Keratinocyte (primary cell): Measurements from ENCODE around the gene KCNJ16. TPM values are rescaled to one million over a fixed set of nuclear protein-coding genes. Genes with fewer than 3 reads are reported as not detected.

Source experiments
- DNase-seq: peaks from one replicate; pipeline ENCODE4 v3.0.0-alpha.2; 2011; ENCODE audit warnings: low read depth, missing footprints, low spot score
- FAIRE-seq: peaks from 2 replicates; lab custom pipeline; 2011; peaks lifted over from hg19 to GRCh38; lab: Jason Lieb, UNC
- H2AFZ ChIP-seq: 2 replicates; pipeline ENCODE4 v1.6.0; 2012; ENCODE audit warnings: low read length, control low read depth, inconsistent platforms; ENCODE audit not compliant: control insufficient read depth
- H3K27ac ChIP-seq: 2 replicates; pipeline ENCODE4 v1.5.1; 2011; ENCODE audit warnings: low read length; ENCODE audit not compliant: control insufficient read depth, insufficient read depth
- H3K27me3 ChIP-seq: 3 replicates; pipeline ENCODE4 v1.6.0; 2011; ENCODE audit warnings: low read length; ENCODE audit not compliant: control insufficient read depth, insufficient read depth; ENCODE audit errors: extremely low read depth
- H3K36me3 ChIP-seq, 2 experiments: 2 replicates in 1 of 2; 3 replicates in 1 of 2; pipeline ENCODE4 v1.5.1; 2011; ENCODE audit warnings: low read length in 2 of 2, mild to moderate bottlenecking in 1 of 2; ENCODE audit not compliant: control insufficient read depth in 2 of 2, insufficient read depth in 2 of 2; ENCODE audit errors: extremely low read depth in 1 of 2
- H3K4me1 ChIP-seq: 3 replicates; pipeline ENCODE4 v1.5.1; 2011; ENCODE audit warnings: low read length; ENCODE audit not compliant: control insufficient read depth, insufficient read depth; ENCODE audit errors: extremely low read depth
- H3K4me2 ChIP-seq: 3 replicates; pipeline ENCODE4 v1.6.0; 2011; ENCODE audit warnings: low read depth, low read length; ENCODE audit not compliant: control insufficient read depth, insufficient read depth; ENCODE audit errors: extremely low read depth
- H3K4me3 ChIP-seq, 3 experiments: fragments of 200-600 bp in 1 of 3; sonication (generic) in 1 of 3; 2 replicates in 2 of 3; 3 replicates in 1 of 3; pipeline ENCODE4 v1.5.1; 2011 to 2016; ENCODE audit warnings: low read length in 3 of 3, mild to moderate bottlenecking in 3 of 3, control low read depth in 2 of 3, inconsistent platforms in 1 of 3, low read depth in 1 of 3, mixed read lengths in 1 of 3, mixed run types in 1 of 3, moderate library complexity in 1 of 3; ENCODE audit not compliant: control insufficient read depth in 2 of 3, insufficient read depth in 2 of 3; ENCODE audit errors: extremely low read depth in 1 of 3
- H3K79me2 ChIP-seq: 2 replicates; pipeline ENCODE4 v1.6.0; 2012; ENCODE audit warnings: low read length; ENCODE audit not compliant: control insufficient read depth, insufficient read depth
- H3K9ac ChIP-seq: 3 replicates; pipeline ENCODE4 v1.6.0; 2011; ENCODE audit warnings: low read length; ENCODE audit not compliant: control insufficient read depth, insufficient read depth; ENCODE audit errors: extremely low read depth
- H3K9me1 ChIP-seq: 3 replicates; pipeline ENCODE4 v1.6.0; 2011; ENCODE audit warnings: low read length; ENCODE audit not compliant: control insufficient read depth, insufficient read depth; ENCODE audit errors: extremely low read depth
- H3K9me3 ChIP-seq: 2 replicates; pipeline ENCODE4 v1.5.1; 2012; ENCODE audit warnings: low read depth, low read length; ENCODE audit not compliant: control insufficient read depth
- H4K20me1 ChIP-seq: 3 replicates; pipeline ENCODE4 v1.6.0; 2011; ENCODE audit warnings: low read length; ENCODE audit not compliant: control insufficient read depth, insufficient read depth; ENCODE audit errors: extremely low read depth
- EZH2 ChIP-seq: IDR thresholded peaks from one replicate; pipeline ENCODE4 v1.6.1; 2012; ENCODE audit warnings: inconsistent platforms, mild to moderate bottlenecking, low read length, moderate library complexity
- dilution Hi-C: fragments of 300-500 bp; cut with MboI; formaldehyde crosslinking; loops from one replicate; pipeline ENCODE4 v1.7.0; 2020; ENCODE audit warnings: low sequenced_read_pairs; ENCODE audit not compliant: extremely low pct_ligation_motif_present
- polyA plus RNA-seq, 5 experiments: library from polyadenylated mRNA; depleted of rRNA in 3 of 5; stranded (reverse) in 3 of 5; stranded (forward) in 1 of 5; unstranded in 1 of 5; fragments of >200 nt; gene quantifications; 1 replicate in 1 of 5; 2 replicates in 3 of 5; 3 replicates in 1 of 5; pipeline versions ENCODE4 v1.2.1 to v1.2.3, GENCODE V29; 2011 to 2012; ENCODE audit warnings: missing spikeins in 2 of 5, low read depth in 1 of 5, low replicate concordance in 1 of 5
- TF ChIP-seq, protein P1 (sequence below), 3 experiments: IDR thresholded peaks in 1 of 3; conservative IDR thresholded peaks in 1 of 3; optimal IDR thresholded peaks in 1 of 3; 2 replicates in 2 of 3; 3 replicates in 1 of 3; pipeline versions ENCODE3 to v1.5.1; 2011; ENCODE audit warnings: low read length in 3 of 3, mild to moderate bottlenecking in 3 of 3, moderate library complexity in 2 of 3, control low read depth in 1 of 3, inconsistent platforms in 1 of 3; ENCODE audit not compliant: insufficient read depth in 2 of 3; ENCODE audit errors: extremely low read depth in 1 of 3

KCNJ16 gene
- polyA plus RNA-seq, 1 donor (not counting 4 experiments of a cell fraction or from before 2014, with no cell fraction given) = not detected

DNA sequence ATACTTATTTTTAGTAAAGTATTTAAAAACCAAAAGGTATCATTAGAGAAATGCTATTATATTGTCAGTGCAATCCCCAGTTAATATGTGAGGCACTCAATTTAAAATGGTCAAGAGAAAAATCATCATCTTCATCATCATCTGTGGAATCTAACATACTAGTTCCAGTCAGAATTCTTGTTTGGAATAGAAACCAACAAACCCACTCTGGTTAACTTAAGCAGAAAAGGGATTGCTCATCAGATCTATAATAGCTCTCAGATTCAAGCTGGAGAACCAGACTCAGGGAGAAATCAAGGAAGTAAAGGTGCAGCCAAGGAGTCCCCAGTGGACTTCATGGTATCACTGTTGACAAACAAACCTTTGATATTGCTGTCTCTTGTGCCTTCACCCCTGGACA is 43.7 kb upstream of the KCNJ16 start:
- no peaks in the 10 kb centered on the region for H3K9me3 ChIP-seq
- no peaks in the 10 kb centered on the region for H3K36me3 ChIP-seq
- DNase-seq = no peak
- H3K4me2 ChIP-seq = no peak overlapping the region
- TF ChIP-seq, protein P1, sequence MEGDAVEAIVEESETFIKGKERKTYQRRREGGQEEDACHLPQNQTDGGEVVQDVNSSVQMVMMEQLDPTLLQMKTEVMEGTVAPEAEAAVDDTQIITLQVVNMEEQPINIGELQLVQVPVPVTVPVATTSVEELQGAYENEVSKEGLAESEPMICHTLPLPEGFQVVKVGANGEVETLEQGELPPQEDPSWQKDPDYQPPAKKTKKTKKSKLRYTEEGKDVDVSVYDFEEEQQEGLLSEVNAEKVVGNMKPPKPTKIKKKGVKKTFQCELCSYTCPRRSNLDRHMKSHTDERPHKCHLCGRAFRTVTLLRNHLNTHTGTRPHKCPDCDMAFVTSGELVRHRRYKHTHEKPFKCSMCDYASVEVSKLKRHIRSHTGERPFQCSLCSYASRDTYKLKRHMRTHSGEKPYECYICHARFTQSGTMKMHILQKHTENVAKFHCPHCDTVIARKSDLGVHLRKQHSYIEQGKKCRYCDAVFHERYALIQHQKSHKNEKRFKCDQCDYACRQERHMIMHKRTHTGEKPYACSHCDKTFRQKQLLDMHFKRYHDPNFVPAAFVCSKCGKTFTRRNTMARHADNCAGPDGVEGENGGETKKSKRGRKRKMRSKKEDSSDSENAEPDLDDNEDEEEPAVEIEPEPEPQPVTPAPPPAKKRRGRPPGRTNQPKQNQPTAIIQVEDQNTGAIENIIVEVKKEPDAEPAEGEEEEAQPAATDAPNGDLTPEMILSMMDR (optimal IDR thresholded peaks at IDR 0.05 in 1 of 3, IDR thresholded peaks at IDR 0.05 in 1 of 3, conservative IDR thresholded peaks at IDR 0.05 in 1 of 3; ENCODE audit: extremely low read depth in 1 of 3, insufficient read depth in 2 of 3, low read length in 3 of 3) = no peak
- no peak for TF ChIP-seq EZH2
- H3K4me3 ChIP-seq = no peak overlapping the region
- no peak for FAIRE-seq
- H3K27ac ChIP-seq = no peak overlapping the region
- no peaks in the 10 kb centered on the region for H4K20me1 ChIP-seq
- peaks cover 8% of the 10 kb centered on the region for H3K27me3 ChIP-seq
- H3K9ac ChIP-seq = no peak overlapping the region
- no peaks in the 10 kb centered on the region for H3K9me1 ChIP-seq
- H3K4me1 ChIP-seq = no peaks in the 10 kb centered on the region
- H2AFZ ChIP-seq = no peak overlapping the region
- no peaks in the 10 kb centered on the region for H3K79me2 ChIP-seq
- dilution Hi-C loops = no loop called here

DNA sequence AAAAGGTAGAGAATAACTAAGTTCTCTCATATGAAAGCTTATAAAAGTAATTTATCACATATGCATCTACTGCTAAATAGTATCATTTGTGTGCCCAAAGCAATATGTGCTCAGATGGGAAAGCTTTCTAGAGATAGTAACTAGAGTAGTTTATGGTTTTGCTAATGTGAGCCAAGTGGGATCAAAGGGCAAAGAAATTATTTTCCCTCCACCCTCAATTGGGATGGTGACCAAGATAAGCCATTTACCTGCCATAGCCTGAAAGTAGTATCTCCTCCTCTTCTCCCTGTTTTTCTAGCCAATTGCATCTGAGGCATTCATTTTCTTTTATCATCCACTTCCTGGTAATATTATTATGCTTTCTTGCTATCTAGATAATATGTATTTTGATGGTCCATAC is 41.9 kb upstream of the KCNJ16 start:
- Histone ChIP-seq H2AFZ (no peak overlapping the region), H3K4me2 (no peak overlapping the region), H3K36me3 (no peaks in the 10 kb centered on the region), H3K27ac (no peak overlapping the region), H3K9ac (no peak overlapping the region), H3K4me1 (no peaks in the 10 kb centered on the region), H3K9me1 (no peaks in the 10 kb centered on the region), H3K79me2 (no peaks in the 10 kb centered on the region), H3K27me3 (peaks cover 8% of the 10 kb centered on the region), H3K9me3 (no peaks in the 10 kb centered on the region), H3K4me3 (no peak overlapping the region), H4K20me1 (no peaks in the 10 kb centered on the region)
- TF ChIP-seq EZH2 = no peak
- TF ChIP-seq, protein P1 (optimal IDR thresholded peaks at IDR 0.05 in 1 of 3, IDR thresholded peaks at IDR 0.05 in 1 of 3, conservative IDR thresholded peaks at IDR 0.05 in 1 of 3; ENCODE audit: extremely low read depth in 1 of 3, insufficient read depth in 2 of 3, low read length in 3 of 3) = no peak
- no peak for FAIRE-seq
- dilution Hi-C loops = no loop called here
- no peak for DNase-seq
